SH-SY5Y (cell line): Measurements from ENCODE around the gene RARB.

Source experiments
- GATA2 ChIP-seq: IDR thresholded peaks from 2 replicates; pipeline ENCODE4 v1.6.1; 2011; ENCODE audit warnings: mild to moderate bottlenecking, low read depth, low read length
- GATA3 ChIP-seq: IDR thresholded peaks from 2 replicates; pipeline ENCODE4 v1.6.1; 2011; ENCODE audit warnings: low read depth, mild to moderate bottlenecking, low read length, moderate library complexity

DNA sequence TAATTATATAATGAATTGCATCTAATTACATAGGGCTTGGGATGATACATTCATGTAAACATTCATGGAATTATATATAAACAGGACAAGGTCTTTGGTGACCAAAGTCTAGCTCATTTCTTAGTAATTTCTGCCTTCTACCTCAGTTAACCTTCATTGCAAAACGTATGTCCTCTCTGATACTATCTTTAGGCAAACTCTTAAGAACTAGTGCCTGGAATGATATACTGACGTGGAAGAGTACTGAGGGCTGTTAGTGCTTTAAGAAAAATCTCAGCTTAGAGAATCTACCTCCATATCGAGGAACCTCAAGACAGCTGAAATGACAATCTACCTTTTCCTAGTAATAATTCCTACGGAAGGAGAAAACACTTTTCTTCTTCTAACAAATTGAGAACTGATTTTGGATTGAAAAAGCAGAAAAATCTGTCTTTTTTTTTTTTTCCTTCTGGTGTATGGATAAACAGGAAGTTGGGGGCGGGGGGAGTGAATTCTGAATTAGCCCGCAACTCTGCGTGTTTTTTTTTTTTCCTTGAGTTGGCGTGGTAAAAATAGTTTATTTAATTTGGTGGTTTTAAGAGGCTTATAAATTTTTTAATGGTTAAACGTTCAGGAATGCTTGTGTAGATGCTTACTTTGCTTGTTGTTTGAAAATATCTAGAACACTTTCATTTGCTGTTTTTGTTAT lies 43.2 kb downstream of the RARB start:
- TF ChIP-seq GATA3, result no peak
- no peak for TF ChIP-seq GATA2
